ENCODE measurements around the gene IL20. TPM values are rescaled to one million over a fixed set of nuclear protein-coding genes. Genes with fewer than 3 reads are reported as not detected.

IL20 gene
- total RNA-seq, 1 experiment from 2014 or later, result not detected

- no peaks in the 10 kb centered on the region for H3K36me3 ChIP-seq (ENCODE audit: insufficient read depth, low read length)
- H3K4me2 ChIP-seq (ENCODE audit: low read depth, low read length, poor library complexity, severe bottlenecking), result no peak overlapping the region
- H3K4me3 ChIP-seq (ENCODE audit: low read length), result no peak overlapping the region
- no peaks in the 10 kb centered on the region for H3K27me3 ChIP-seq (ENCODE audit: low read length)
- DNase-seq, result no peak
- no peaks in the 10 kb centered on the region; the same call in 1 of the 2 replicates for H4K20me1 ChIP-seq (ENCODE audit: insufficient read depth, low read depth, low read length)
- no peaks in the 10 kb centered on the region for H3K79me2 ChIP-seq (ENCODE audit: low read length)
- H3K4me1 ChIP-seq (ENCODE audit: low read length), result peaks cover 13% of the 10 kb centered on the region
- H3K9ac ChIP-seq (ENCODE audit: low read length), result no peak overlapping the region
- H3K9me2 ChIP-seq (replicated peaks; ENCODE audit: insufficient read depth, low read length), result no peaks in the 10 kb centered on the region
- no peak overlapping the region for H2AFZ ChIP-seq (ENCODE audit: low read length)
- H3K9me3 ChIP-seq (ENCODE audit: low read length), result no peaks in the 10 kb centered on the region
- H3K27ac ChIP-seq (ENCODE audit: low read length), result no peak overlapping the region
Observed at GRCh38 chr1:206909883-206910318, 44.5 kb downstream of the IL20 start.

DNA sequence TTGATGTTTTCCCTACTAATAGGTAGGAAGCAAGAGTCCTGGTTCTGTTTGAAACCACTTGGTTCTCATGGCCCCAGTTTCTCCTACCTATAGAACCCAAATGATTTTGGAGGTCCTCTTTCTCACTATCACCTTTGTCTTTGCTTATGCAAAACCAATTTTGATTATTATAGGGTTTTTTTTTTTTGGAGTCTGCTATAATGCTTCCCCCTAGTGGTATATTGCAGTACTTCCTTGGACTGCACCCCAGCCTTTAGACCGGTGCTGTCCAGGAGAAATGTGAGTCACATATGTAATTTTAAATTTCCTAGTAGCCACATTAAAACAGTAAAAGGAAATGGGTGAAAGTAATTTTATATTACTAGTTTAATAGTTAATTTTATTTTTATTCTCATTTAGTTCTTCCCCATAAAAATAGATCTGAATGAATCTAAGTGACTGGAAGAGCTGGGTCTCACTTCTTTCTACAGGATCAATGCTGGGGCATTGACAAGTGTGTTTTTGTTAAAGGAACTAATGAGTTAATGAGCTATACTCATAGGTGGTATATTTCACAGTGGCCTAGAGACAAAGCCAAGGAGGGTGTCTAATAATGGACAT lies 45.7 kb downstream of the IL20 start:
- Histone ChIP-seq H4K20me1 (ENCODE audit: insufficient read depth, low read depth, low read length) (no peaks in the 10 kb centered on the region; the same call in 1 of the 2 replicates), H3K4me3 (ENCODE audit: low read length) (no peak overlapping the region), H3K9me2 (replicated peaks; ENCODE audit: insufficient read depth, low read length) (no peaks in the 10 kb centered on the region), H3K4me1 (ENCODE audit: low read length) (peaks cover under 1% of the 10 kb centered on the region), H3K79me2 (ENCODE audit: low read length) (no peaks in the 10 kb centered on the region), H3K27me3 (ENCODE audit: low read length) (no peaks in the 10 kb centered on the region), H2AFZ (ENCODE audit: low read length) (no peak overlapping the region), H3K4me2 (ENCODE audit: low read depth, low read length, poor library complexity, severe bottlenecking) (no peak overlapping the region), H3K27ac (ENCODE audit: low read length) (no peak overlapping the region), H3K36me3 (ENCODE audit: insufficient read depth, low read length) (no peaks in the 10 kb centered on the region), H3K9me3 (ENCODE audit: low read length) (no peaks in the 10 kb centered on the region), H3K9ac (ENCODE audit: low read length) (no peak overlapping the region)
- peak; percentile 81 for DNase-seq

DNA sequence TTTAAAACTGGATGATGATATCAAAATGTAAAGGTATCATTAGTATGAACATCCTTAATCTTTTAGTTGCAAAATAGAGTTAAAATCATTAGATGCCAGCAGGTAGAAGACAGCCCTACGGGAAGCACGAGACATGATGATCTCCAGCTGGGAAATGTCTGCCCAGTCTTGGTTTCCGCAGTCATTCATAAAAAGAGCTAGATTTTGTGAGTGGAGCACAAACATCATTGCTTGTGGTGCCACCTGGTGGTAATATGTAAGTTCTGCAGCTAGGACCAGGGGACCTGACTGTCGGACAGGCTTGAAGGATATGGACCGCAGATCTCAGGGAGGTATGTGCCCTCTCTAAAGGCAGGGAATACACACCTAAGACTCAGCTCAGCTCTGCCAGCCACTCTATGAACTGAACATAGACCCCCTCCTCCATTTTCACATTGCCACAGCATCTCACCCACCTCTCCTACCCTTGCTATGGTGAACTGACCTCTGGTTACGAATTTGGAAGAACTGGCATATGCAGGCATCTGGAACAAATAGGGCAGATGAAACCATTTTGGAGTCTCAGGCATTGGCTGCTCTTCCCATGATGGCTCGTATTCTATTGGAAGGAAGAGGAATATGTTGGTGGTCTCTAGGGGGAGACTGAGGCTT lies 47.1 kb downstream of the IL20 start:
- no peak overlapping the region for H2AFZ ChIP-seq (ENCODE audit: low read length)
- no peaks in the 10 kb centered on the region for H3K36me3 ChIP-seq (ENCODE audit: insufficient read depth, low read length)
- no peaks in the 10 kb centered on the region for H3K9me2 ChIP-seq (replicated peaks; ENCODE audit: insufficient read depth, low read length)
- H3K79me2 ChIP-seq (ENCODE audit: low read length), result no peaks in the 10 kb centered on the region
- H3K4me3 ChIP-seq (ENCODE audit: low read length), result no peak overlapping the region
- no peaks in the 10 kb centered on the region; the same call in 1 of the 2 replicates for H3K4me1 ChIP-seq (ENCODE audit: low read length)
- no peak overlapping the region for H3K4me2 ChIP-seq (ENCODE audit: low read depth, low read length, poor library complexity, severe bottlenecking)
- no peaks in the 10 kb centered on the region; the same call in 1 of the 2 replicates for H4K20me1 ChIP-seq (ENCODE audit: insufficient read depth, low read depth, low read length)
- no peaks in the 10 kb centered on the region for H3K27me3 ChIP-seq (ENCODE audit: low read length)
- no peak overlapping the region for H3K9ac ChIP-seq (ENCODE audit: low read length)
- DNase-seq, result peak; percentile 89
- H3K9me3 ChIP-seq (ENCODE audit: low read length), result no peaks in the 10 kb centered on the region
- no peak overlapping the region for H3K27ac ChIP-seq (ENCODE audit: low read length)

GRCh38 chr1:206913766-206914537 lies 48.5 kb downstream of the IL20 start:
- H3K36me3 ChIP-seq (ENCODE audit: insufficient read depth, low read length), result no peaks in the 10 kb centered on the region
- no peaks in the 10 kb centered on the region; the same call in 1 of the 2 replicates for H3K4me1 ChIP-seq (ENCODE audit: low read length)
- H4K20me1 ChIP-seq (ENCODE audit: insufficient read depth, low read depth, low read length), result no peaks in the 10 kb centered on the region; the same call in 1 of the 2 replicates
- no peaks in the 10 kb centered on the region for H3K27me3 ChIP-seq (ENCODE audit: low read length)
- no peaks in the 10 kb centered on the region for H3K9me2 ChIP-seq (replicated peaks; ENCODE audit: insufficient read depth, low read length)
- no peak overlapping the region for H3K4me2 ChIP-seq (ENCODE audit: low read depth, low read length, poor library complexity, severe bottlenecking)
- H3K4me3 ChIP-seq (ENCODE audit: low read length), result no peak overlapping the region
- no peaks in the 10 kb centered on the region for H3K9me3 ChIP-seq (ENCODE audit: low read length)
- no peak overlapping the region for H2AFZ ChIP-seq (ENCODE audit: low read length)
- H3K79me2 ChIP-seq (ENCODE audit: low read length), result no peaks in the 10 kb centered on the region
- H3K9ac ChIP-seq (ENCODE audit: low read length), result no peak overlapping the region
- no peak for DNase-seq
- no peak overlapping the region for H3K27ac ChIP-seq (ENCODE audit: low read length)

GRCh38 chr1:206915030-206915735 lies 49.8 kb downstream of the IL20 start:
- Histone ChIP-seq H3K27ac (ENCODE audit: low read length) (no peak overlapping the region), H3K36me3 (ENCODE audit: insufficient read depth, low read length) (no peaks in the 10 kb centered on the region), H3K4me1 (ENCODE audit: low read length) (no peaks in the 10 kb centered on the region; the same call in 1 of the 2 replicates), H3K9me3 (ENCODE audit: low read length) (no peaks in the 10 kb centered on the region), H3K27me3 (ENCODE audit: low read length) (no peaks in the 10 kb centered on the region), H3K9ac (ENCODE audit: low read length) (no peak overlapping the region), H3K4me3 (ENCODE audit: low read length) (no peak overlapping the region), H3K4me2 (ENCODE audit: low read depth, low read length, poor library complexity, severe bottlenecking) (no peak overlapping the region), H4K20me1 (ENCODE audit: insufficient read depth, low read depth, low read length) (no peaks in the 10 kb centered on the region; the same call in 1 of the 2 replicates), H3K79me2 (ENCODE audit: low read length) (no peaks in the 10 kb centered on the region), H2AFZ (ENCODE audit: low read length) (no peak overlapping the region), H3K9me2 (replicated peaks; ENCODE audit: insufficient read depth, low read length) (no peaks in the 10 kb centered on the region)
- DNase-seq, result no peak

DNA sequence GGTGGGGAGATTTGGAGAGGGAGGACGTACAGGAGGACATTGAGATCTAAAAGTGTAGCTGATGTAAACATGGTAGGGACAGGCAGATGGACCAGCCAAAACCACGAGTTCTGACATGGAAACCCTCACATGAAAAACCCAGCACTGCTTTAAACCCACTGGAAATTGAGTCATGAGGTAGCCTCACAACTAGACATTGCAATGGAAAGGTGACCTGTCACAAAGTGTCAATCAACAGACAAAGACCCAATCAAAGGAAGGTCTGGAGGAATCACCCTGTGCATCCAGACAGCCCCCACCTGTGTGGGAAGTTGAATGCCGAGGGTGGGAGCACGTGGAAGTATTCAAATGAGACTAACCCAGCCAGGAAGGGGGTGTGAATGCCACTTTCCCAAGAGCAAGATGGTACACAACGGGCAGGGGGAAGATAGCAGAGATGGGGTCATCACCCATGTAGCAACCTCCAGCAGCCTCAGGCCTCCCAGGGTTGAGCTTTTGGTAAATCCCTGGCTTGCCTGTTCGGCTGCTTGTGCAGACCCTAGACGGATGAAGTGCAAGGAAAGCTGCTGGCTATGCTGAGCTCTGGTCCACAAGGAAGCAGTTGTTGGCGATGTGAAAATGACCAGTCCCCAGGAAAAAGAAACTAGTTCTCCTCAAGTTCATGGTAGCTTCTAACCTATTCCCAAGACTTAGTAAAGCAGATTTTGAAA lies 50.7 kb downstream of the IL20 start:
- Histone ChIP-seq H3K4me2 (ENCODE audit: low read depth, low read length, poor library complexity, severe bottlenecking) (no peak overlapping the region), H3K79me2 (ENCODE audit: low read length) (no peaks in the 10 kb centered on the region), H3K4me3 (ENCODE audit: low read length) (no peak overlapping the region), H3K27me3 (ENCODE audit: low read length) (no peaks in the 10 kb centered on the region), H4K20me1 (ENCODE audit: insufficient read depth, low read depth, low read length) (no peaks in the 10 kb centered on the region; the same call in 1 of the 2 replicates), H3K4me1 (ENCODE audit: low read length) (no peaks in the 10 kb centered on the region), H3K9me3 (ENCODE audit: low read length) (no peaks in the 10 kb centered on the region), H3K9ac (ENCODE audit: low read length) (no peak overlapping the region), H3K27ac (ENCODE audit: low read length) (no peak overlapping the region), H3K36me3 (ENCODE audit: insufficient read depth, low read length) (no peaks in the 10 kb centered on the region), H3K9me2 (replicated peaks; ENCODE audit: insufficient read depth, low read length) (no peaks in the 10 kb centered on the region), H2AFZ (ENCODE audit: low read length) (no peak overlapping the region)
- no peak for DNase-seq

DNA sequence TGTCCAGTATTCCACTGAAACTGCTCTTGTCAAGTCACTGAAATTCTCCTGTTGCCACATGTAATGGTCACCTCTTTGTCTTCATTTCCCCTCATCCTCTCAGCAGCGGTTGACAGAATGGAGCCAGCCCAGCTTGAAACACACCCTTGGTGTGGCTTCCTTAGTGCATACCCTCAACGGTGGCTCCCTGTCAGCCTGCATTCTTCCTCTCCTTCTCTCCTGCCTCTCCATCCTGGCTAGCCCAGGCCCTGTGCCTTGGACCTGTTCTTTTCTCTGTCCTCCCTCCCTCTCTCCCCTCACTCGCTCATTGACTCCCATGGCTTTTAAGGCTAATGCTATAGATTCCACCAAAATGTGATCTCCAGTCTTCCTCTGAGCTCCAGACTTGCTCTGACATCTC lies 52.7 kb downstream of the IL20 start:
- H3K79me2 ChIP-seq (ENCODE audit: low read length), result no peaks in the 10 kb centered on the region
- H3K4me2 ChIP-seq (ENCODE audit: low read depth, low read length, poor library complexity, severe bottlenecking), result no peak overlapping the region
- no peaks in the 10 kb centered on the region for H3K36me3 ChIP-seq (ENCODE audit: insufficient read depth, low read length)
- H3K9me2 ChIP-seq (replicated peaks; ENCODE audit: insufficient read depth, low read length), result no peaks in the 10 kb centered on the region
- H3K9ac ChIP-seq (ENCODE audit: low read length), result no peak overlapping the region
- no peak overlapping the region for H3K4me3 ChIP-seq (ENCODE audit: low read length)
- no peak for DNase-seq
- no peaks in the 10 kb centered on the region for H4K20me1 ChIP-seq (ENCODE audit: insufficient read depth, low read depth, low read length)
- no peaks in the 10 kb centered on the region for H3K4me1 ChIP-seq (ENCODE audit: low read length)
- no peak overlapping the region for H2AFZ ChIP-seq (ENCODE audit: low read length)
- H3K27me3 ChIP-seq (ENCODE audit: low read length), result no peaks in the 10 kb centered on the region
- no peaks in the 10 kb centered on the region for H3K9me3 ChIP-seq (ENCODE audit: low read length)
- no peak overlapping the region for H3K27ac ChIP-seq (ENCODE audit: low read length)

Data from Karpas-422 (cell line).